Gastroesophageal sphincter (tissue), 3 donors: Measurements from ENCODE around the gene NBEA.

Experiments used
- CTCF ChIP-seq, 4 experiments: fragments of 200-600 bp in 2 of 4; fragments of 450-650 bp in 2 of 4; sonication (generic) in 1 of 4; IDR thresholded peaks; one replicate each; pipeline ENCODE4 v1.5.1; 2017 to 2019; ENCODE audit warnings: antibody characterized with exemption in 4 of 4, mild to moderate bottlenecking in 2 of 4, moderate library complexity in 2 of 4
- EP300 ChIP-seq: sonication (generic); formaldehyde crosslinking; IDR thresholded peaks from one replicate; pipeline ENCODE4 v1.6.1; 2017; ENCODE audit warnings: antibody characterized with exemption, mild to moderate bottlenecking

- TF ChIP-seq CTCF (IDR thresholded peaks at IDR 0.05) (no peak), EP300 (no peak)
Measured at GRCh38 chr13:35332134-35332533, 390.1 kb downstream of the NBEA start.
